Natural killer cell treated with Interleukin-12 subunit alpha and Interleukin-12 subunit beta and Interleukin-15 and Interleukin-18, amount 100 ng/mL, for 72 hours (primary cell): Measurements from ENCODE around the gene FAF1. TPM values are rescaled to one million over a fixed set of nuclear protein-coding genes. Genes with fewer than 3 reads are reported as not detected.

ENCODE experiments used
- ATAC-seq, 2 donors: fragments of 150-1000 bp; cut with Tn5 transposase in 1 of 2; sonication (Bioruptor Pico), chemical (Tn5 transposase) in 1 of 2; 2 replicates each; pipeline ENCODE4 v1.10.0; 2021
- DNase-seq: peaks from one replicate; pipeline ENCODE4 v3.0.0; 2022; ENCODE audit warnings: low spot score
- H3K27ac Mint-ChIP-seq, 2 donors: 1 replicate in 1 of 2; 2 replicates in 1 of 2; pipeline ENCODE4 v1.8.0; 2022; ENCODE audit warnings: mixed read lengths in 2 of 2, mild to moderate bottlenecking in 1 of 2, moderate library complexity in 1 of 2
- H3K27me3 Mint-ChIP-seq, 2 donors: 1 replicate in 1 of 2; 2 replicates in 1 of 2; pipeline ENCODE4 v1.8.0; 2022; ENCODE audit warnings: mixed read lengths in 2 of 2
- H3K36me3 Mint-ChIP-seq: one replicate; pipeline ENCODE4 v1.8.0; 2022; ENCODE audit warnings: mixed read lengths
- H3K4me1 Mint-ChIP-seq, 2 donors: 1 replicate in 1 of 2; 2 replicates in 1 of 2; pipeline ENCODE4 v1.8.0; 2022; ENCODE audit warnings: low read depth in 2 of 2, mixed read lengths in 2 of 2, mild to moderate bottlenecking in 1 of 2
- H3K4me3 Mint-ChIP-seq: one replicate; pipeline ENCODE4 v1.8.0; 2022; ENCODE audit warnings: mixed read lengths
- H3K9me3 Mint-ChIP-seq: 2 replicates; pipeline ENCODE4 v1.8.0; 2022; ENCODE audit warnings: mixed read lengths
- total RNA-seq, 2 donors: library from RNA; stranded (reverse); gene quantifications; one replicate each; pipeline ENCODE4 v1.2.3, GENCODE V29; 2022

The FAF1 gene
- total RNA-seq, 2 donors from 2014 or later = 77.9 to 84.9 TPM

DNA sequence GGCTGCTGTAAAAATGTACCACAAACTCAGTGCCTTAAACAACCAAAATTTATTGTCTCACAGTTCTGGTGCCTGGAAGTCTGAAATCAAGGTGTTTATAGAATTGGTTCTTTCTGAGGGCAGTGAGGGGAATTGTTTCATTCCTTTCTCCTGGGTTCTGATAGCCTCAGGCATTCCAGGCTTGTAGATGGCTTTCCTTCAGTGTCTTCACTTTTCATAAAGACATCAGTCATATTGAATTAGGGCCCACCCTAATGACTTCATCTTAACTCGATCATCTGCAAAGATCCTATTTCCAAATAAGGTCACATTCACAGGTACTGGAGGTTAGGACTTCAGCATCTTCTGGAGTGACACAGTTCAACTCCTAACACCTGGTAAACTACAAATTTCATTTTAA lies 25.0 kb upstream of the FAF1 start:
- Mint-ChIP-seq H3K27me3 (no peaks in the 10 kb centered on the region), H3K4me3 (no peak overlapping the region), H3K4me1 (no peaks in the 10 kb centered on the region), H3K36me3 (no peaks in the 10 kb centered on the region), H3K27ac (no peak overlapping the region), H3K9me3 (no peaks in the 10 kb centered on the region)
- ATAC-seq = no peak
- DNase-seq = no peak

DNA sequence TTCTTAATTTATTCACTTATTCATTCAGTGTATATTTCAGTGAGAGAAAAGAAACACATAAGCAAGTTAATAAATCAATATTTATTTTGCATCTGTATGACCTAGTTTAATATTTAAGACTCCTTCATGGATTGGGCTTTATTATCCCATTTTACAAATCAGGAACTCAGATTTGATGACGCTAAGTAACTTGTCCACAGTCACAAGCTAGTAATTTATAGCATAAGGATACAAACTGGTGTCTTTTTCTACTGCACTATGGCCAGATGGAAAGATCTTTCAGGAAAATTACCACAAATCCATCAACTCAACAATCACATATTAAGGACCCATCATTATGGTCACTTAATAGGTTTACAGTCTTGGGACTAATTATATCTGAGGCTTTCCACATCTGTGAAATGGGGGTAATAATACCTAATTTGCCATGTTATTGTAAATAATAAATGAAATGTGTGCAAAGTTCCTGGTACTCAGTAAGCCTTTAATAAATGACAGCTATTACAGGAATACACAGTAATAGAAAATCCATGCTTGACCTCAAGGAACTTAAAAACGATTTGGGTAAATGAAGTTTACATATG lies 23.2 kb upstream of the FAF1 start:
- no peaks in the 10 kb centered on the region for H3K9me3 Mint-ChIP-seq
- ATAC-seq (no peak), DNase-seq (no peak)
- H3K4me3 Mint-ChIP-seq = no peak overlapping the region
- H3K27ac Mint-ChIP-seq = no peak overlapping the region
- H3K27me3 Mint-ChIP-seq = no peaks in the 10 kb centered on the region
- peaks cover 8 to 9% of the 10 kb centered on the region in 2 donors for H3K4me1 Mint-ChIP-seq
- no peaks in the 10 kb centered on the region for H3K36me3 Mint-ChIP-seq

DNA sequence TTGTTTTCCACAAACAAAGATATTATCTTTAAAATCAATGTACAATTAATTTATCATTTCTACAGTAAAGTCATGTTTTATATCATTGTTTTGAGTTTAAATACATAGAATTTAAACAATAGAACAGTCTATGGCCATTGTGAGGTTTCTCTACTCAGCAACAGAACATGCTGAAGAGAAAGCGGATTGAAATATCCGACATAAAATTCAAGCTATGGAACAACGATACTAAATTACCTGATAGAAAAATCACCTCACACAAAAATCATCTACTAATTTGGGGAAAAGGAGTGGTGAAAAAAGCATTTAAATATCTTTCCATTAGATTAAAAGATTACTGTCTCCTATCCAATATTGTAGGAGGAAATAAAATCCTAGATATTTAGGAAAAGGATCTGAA lies 22.5 kb upstream of the FAF1 start:
- no peak for ATAC-seq
- H3K9me3 Mint-ChIP-seq = no peaks in the 10 kb centered on the region

DNA sequence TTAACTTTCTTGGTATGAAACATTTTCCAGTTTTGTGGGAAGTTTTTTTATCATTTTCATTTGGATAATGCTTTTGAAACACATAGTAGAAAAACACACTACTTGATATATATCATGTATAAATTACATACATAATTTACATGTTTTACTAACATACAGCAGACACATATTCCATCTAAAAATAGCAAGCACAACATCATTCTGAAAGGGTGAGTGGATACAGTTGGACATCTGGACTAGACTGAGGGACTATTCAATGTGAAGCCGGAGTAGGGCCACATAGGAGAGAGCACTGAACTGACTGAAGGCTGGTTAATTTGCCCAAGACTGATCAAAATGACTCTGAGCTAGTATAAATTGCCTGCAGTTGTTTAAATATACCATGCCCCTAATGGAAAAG lies 21.7 kb upstream of the FAF1 start:
- Mint-ChIP-seq H3K4me1 (peaks cover 11 to 13% of the 10 kb centered on the region in 2 donors), H3K4me3 (no peak overlapping the region), H3K27ac (no peak overlapping the region), H3K36me3 (no peaks in the 10 kb centered on the region), H3K27me3 (no peaks in the 10 kb centered on the region), H3K9me3 (no peaks in the 10 kb centered on the region)
- no peak for DNase-seq
- ATAC-seq = no peak

More for the DNA sequence above, 22.5 kb upstream of the FAF1 start:
- Mint-ChIP-seq H3K4me1 (peaks cover 8 to 9% of the 10 kb centered on the region in 2 donors), H3K27me3 (no peaks in the 10 kb centered on the region), H3K27ac (no peak overlapping the region), H3K4me3 (no peak overlapping the region), H3K36me3 (no peaks in the 10 kb centered on the region)
- DNase-seq = no peak

DNA sequence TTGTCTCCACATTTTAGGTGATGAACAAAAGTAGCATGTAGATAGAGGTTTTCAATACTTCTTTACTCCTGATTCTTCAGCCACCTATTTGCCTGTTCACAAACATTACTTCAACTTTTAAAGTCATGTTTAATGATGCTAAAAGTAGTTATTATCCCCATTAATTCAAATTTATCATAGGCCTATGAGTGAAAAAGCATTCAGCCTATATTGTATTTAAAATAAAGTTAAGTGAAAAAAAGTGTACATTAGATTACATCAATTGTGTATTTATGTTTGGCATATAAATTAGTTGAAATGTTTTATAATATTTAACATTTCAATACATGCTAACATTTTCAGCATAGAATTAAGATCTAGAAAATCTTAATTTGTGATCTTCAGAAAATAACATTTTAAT lies 20.4 kb upstream of the FAF1 start:
- no peaks in the 10 kb centered on the region for H3K9me3 Mint-ChIP-seq
- H3K27me3 Mint-ChIP-seq = no peaks in the 10 kb centered on the region
- peaks cover 19 to 20% of the 10 kb centered on the region in 2 donors for H3K4me1 Mint-ChIP-seq
- DNase-seq (no peak), ATAC-seq (no peak)
- H3K4me3 Mint-ChIP-seq = no peak overlapping the region
- no peak overlapping the region for H3K27ac Mint-ChIP-seq
- H3K36me3 Mint-ChIP-seq = no peaks in the 10 kb centered on the region

DNA sequence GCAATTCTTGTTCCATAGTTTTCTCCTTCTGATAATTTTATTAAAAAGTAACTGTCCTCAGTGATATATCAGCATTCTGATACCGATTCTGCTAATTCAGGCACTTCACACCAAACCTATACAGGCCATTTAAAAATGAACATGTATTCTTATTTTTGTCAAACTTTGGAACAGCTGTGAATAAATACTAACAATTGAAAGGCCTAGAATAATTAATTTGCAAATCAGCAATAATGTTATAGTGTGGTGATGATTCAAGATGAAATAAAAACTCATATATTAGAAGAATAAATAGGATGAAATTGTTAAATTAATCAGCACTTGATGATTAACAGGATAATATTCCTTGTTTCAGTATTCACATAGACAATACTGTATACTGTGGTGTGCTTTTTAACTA lies 19.9 kb upstream of the FAF1 start:
- Mint-ChIP-seq H3K4me1 (peaks cover 19 to 20% of the 10 kb centered on the region in 2 donors), H3K9me3 (no peaks in the 10 kb centered on the region), H3K4me3 (no peak overlapping the region), H3K27ac (no peak overlapping the region), H3K27me3 (no peaks in the 10 kb centered on the region), H3K36me3 (no peaks in the 10 kb centered on the region)
- ATAC-seq (no peak), DNase-seq (no peak)

DNA sequence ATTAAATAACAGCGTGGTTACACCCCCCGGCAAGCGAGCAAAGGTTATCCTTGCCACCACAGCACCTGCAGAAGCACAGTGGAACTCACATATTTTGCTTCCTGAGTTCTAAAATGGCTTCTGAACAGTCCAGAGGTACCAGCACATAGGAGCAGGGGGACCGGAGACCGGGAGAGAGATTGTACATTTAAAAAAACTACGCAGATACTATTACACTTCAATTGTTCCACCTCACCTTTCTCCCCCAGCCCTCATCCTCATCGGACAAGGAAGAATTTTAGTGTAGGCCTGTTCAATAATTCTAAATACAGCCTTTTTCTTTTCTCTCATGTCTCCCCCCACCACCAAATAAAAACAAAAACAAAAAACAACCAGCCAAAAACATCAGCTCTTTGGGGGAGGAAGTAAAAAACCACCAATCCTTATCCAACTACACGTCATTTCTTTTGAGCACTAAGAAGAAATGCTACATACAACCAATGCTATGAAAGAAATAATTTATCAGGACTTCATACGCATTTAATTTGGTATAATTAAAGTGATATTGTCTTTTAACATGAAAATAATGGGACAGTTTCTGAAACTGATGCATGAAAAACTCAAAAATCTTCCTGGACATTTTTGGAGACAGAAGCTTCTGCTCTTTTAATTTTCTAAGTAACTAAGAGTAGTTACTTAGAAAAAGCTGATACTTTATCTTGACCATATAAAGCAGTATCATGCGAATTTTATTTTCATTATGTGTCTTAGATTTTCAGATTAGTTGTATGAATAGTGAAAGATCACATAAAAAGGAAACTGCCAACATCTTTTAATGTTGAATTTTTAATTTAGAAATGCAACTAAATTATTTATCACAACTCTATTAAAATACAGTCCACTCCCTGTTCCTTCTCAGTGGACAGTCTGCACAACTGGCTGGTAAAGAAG lies 19.1 kb upstream of the FAF1 start:
- ATAC-seq (no peak), DNase-seq (no peak)
- peak overlapping the region; percentile 77 for H3K4me3 Mint-ChIP-seq
- no peaks in the 10 kb centered on the region for H3K9me3 Mint-ChIP-seq
- peaks cover 19 to 20% of the 10 kb centered on the region in 2 donors for H3K4me1 Mint-ChIP-seq
- H3K27me3 Mint-ChIP-seq = no peaks in the 10 kb centered on the region
- H3K27ac Mint-ChIP-seq = peak overlapping the region; percentile 55 to 73
- peaks cover 6% of the 10 kb centered on the region for H3K36me3 Mint-ChIP-seq

DNA sequence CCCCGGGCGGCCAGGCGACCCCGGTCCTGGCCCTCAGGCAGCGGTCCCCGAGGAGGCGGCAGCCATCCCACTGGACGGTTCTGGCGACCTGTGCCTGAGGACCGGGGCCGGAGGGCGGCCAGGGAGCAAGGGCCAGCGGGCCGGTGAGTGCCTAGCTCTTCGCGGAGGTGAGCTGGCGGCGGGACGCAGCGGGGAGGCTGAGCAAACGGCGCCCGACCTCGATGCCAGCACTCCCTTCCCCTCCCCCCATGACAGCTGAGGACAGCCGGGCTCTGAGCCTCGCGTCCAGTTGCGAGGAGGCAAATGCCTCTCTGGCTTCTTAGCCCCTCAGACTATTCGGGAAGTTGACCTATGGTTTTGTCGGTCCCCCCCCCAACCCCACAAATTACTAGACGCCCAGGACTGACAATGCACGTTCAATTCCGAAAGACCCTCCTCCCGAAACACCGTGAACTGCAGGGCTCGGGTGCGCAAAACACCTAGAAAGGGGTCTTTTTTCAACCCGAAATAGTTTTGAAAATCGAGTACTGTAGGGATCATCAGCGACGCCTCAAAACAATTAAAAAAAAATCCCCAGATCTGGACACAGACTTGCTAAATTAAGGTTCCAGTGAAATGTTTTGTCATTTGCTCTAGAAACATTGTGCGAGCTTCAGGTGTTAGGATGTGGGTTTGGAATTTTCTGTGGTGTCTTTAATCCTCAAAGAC lies 18.2 kb upstream of the FAF1 start:
- ATAC-seq (peak; percentile 69 to 85), DNase-seq (peak; percentile 79)
- Mint-ChIP-seq H3K27ac (peak overlapping the region; percentile 55 to 73), H3K4me1 (peaks cover 22 to 27% of the 10 kb centered on the region in 2 donors), H3K4me3 (peak overlapping the region; percentile 77), H3K9me3 (no peaks in the 10 kb centered on the region), H3K36me3 (peaks cover 11% of the 10 kb centered on the region), H3K27me3 (no peaks in the 10 kb centered on the region)

DNA sequence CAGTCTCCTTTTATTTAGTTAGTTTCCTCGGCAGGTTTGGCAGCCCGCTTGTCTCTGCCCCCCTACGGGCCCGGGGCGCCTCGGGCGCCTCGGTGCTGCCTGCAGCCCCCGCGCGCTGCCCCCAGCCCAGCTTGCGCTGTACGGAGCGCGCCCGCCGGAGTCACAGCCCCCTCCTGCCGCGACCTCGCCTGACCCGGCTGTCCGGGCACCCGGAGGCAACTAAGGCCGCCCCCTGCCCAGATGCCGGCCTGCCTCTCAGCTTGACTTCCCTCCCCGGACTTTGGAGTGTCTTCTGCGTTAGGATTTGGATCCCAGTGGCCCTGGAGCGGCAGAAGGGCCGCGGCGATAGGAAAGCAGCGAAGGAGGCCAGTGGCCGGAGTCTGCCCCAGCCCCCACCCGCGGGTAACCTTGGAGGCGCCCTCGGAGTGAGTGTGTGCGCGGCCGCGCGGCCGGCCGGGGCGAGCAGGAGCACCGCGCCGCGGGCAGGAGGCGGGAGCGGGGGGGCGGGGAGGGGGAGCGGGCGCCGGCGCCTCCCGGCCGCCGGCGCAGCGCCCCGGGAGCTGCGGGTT lies 17.6 kb upstream of the FAF1 start:
- Mint-ChIP-seq H3K27me3 (no peaks in the 10 kb centered on the region), H3K27ac (peak overlapping the region; percentile 55 to 81), H3K4me1 (peaks cover 22 to 27% of the 10 kb centered on the region in 2 donors), H3K4me3 (peak overlapping the region; percentile 91), H3K9me3 (no peaks in the 10 kb centered on the region), H3K36me3 (peaks cover 11% of the 10 kb centered on the region)
- peak; percentile 67 for DNase-seq
- peak; percentile 75 to 89 for ATAC-seq

DNA sequence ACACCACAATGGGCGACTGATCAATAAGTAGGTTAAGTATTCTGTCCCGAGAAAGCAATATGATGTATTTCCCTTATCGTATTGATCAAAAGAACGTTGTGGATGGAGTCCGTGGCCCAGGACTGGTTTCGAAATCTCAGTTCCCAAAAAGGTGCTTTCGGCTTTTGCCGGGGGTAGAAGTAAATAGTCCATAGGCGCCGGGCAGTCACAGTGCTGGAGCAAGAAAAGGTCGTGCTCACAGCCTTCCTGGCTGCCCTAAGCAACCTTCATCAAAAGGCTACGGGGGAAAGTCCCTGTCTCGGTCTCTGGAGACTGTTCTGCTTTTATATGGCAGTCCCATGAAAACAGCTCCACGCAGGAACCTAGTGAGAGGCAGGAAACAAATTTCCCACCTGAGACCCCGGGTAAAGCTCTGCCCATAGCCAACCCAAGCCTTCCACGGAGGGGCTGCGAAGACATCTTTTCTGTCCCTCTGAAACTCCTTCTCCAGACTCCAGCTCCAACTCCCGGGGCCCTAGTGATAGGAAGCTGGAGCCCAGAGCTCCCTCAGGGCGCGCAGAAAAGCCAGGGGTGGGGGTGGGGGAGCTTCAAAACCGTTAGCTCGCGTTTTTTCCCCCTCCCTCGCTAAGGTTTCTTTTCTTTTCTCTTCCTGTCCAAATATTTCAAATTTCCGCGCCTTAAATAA lies 17.0 kb upstream of the FAF1 start:
- Mint-ChIP-seq H3K4me1 (peaks cover 23 to 28% of the 10 kb centered on the region in 2 donors), H3K27me3 (no peaks in the 10 kb centered on the region), H3K4me3 (peak overlapping the region; percentile 91), H3K27ac (peak overlapping the region; percentile 55 to 81), H3K9me3 (no peaks in the 10 kb centered on the region), H3K36me3 (peaks cover 11% of the 10 kb centered on the region)
- ATAC-seq (peak; percentile 60 to 69), DNase-seq (no peak)

DNA sequence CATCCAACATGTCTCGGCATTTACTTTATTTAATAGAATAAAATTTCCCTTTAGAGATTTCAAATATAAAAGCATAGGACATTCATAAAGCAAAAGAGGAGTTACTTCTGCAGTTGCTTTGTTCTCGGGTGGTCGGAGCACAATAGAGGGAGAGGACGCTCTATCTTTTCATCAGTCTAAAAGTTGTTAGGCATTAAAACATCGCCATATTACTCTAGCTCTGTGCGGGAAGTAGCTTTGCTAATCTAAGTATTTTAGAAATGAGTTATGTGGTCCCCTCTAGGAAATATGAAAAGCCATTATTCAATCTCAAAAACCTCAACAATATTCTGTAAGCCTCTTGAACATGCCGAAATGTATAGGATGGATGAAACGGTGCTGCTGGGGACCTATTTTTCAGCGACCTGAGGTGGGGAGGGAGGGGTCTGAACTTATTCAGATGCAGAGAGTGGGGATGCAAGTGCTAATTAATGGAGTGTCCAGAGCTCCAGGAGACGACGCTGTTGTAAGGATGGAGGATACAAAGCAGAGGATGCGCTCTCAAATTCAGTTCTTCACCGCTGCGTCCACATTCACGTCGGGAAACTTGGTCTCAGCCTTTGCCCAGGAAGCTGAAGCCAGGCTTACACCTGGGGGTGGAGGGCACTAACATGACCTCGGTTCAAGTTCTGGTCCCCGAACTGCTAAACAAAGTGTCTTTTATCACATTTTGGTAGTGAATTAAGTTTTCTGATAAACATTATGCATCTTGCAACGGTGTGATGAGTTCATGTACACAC lies 16.2 kb upstream of the FAF1 start:
- DNase-seq (no peak), ATAC-seq (peak in 1 of 2 donors; percentile 65)
- Mint-ChIP-seq H3K4me3 (peak overlapping the region; percentile 91), H3K27me3 (no peaks in the 10 kb centered on the region), H3K4me1 (peaks cover 24 to 32% of the 10 kb centered on the region in 2 donors), H3K27ac (peak overlapping the region; percentile 55 to 81), H3K9me3 (no peaks in the 10 kb centered on the region), H3K36me3 (peaks cover 11% of the 10 kb centered on the region)

DNA sequence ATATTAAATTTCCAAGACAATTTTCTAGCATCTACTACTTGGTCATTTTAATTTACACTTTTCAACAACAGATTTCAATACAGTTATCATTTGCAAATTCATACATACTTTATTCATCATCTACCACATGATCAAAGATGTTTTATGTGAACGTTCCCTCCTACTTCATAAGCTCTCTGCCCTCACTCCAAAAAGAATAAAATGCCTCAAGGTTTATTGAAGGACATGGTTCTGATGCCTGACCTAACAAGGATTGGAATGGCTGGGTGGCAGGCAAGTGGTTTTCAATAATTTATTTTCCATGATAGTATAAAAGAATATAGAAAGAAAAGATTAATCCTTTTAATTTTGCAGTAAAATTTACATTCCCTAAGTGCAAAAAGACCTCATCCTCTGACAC lies 15.4 kb upstream of the FAF1 start:
- Mint-ChIP-seq H3K27me3 (no peaks in the 10 kb centered on the region), H3K4me1 (peaks cover 26 to 40% of the 10 kb centered on the region in 2 donors), H3K4me3 (no peak overlapping the region), H3K27ac (no peak overlapping the region), H3K36me3 (peaks cover 11% of the 10 kb centered on the region), H3K9me3 (no peaks in the 10 kb centered on the region)
- ATAC-seq = no peak
- DNase-seq = no peak

DNA sequence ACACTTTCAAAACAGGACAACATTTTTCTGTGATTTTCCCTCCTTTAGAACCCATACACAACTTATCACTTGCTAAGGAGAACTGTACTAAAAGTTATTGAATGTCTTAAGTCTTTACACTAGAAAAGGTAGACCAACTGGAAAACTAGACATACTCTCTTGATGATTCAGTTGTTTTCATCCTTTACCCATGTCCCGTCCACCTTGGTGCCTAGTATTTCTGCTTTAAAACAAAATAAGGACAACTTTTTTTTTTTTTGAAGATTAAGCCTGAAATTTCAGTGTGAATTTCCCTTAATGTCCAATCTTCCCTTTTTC lies 14.5 kb upstream of the FAF1 start:
- H3K4me1 Mint-ChIP-seq = peaks cover 33 to 49% of the 10 kb centered on the region in 2 donors
- no peaks in the 10 kb centered on the region for H3K27me3 Mint-ChIP-seq
- peaks cover 18% of the 10 kb centered on the region for H3K36me3 Mint-ChIP-seq
- no peak overlapping the region for H3K27ac Mint-ChIP-seq
- no peak for ATAC-seq
- H3K9me3 Mint-ChIP-seq = no peaks in the 10 kb centered on the region
- no peak for DNase-seq
- no peak overlapping the region for H3K4me3 Mint-ChIP-seq
